Lower lobe of right lung (tissue), 2 donors: Measurements from ENCODE around the gene UBXN1. TPM values are rescaled to one million over a fixed set of nuclear protein-coding genes. Genes with fewer than 3 reads are reported as not detected.

Experiments
- ATAC-seq, 2 donors: fragments of 200-7000 bp; cut with Tn5 transposase; one replicate each; pipeline ENCODE4 v1.9.1; 2020 to 2022; ENCODE audit warnings: mild to moderate bottlenecking in 2 of 2, moderate library complexity in 2 of 2
- DNase-seq: peaks from one replicate; pipeline ENCODE4 v3.0.0-alpha.2; 2020
- H3K27ac ChIP-seq: fragments of 200-600 bp; one replicate; pipeline ENCODE4 v1.8.0; 2022
- H3K27me3 ChIP-seq: fragments of 200-600 bp; one replicate; pipeline ENCODE4 v1.8.0; 2022; ENCODE audit warnings: low read depth
- H3K36me3 ChIP-seq: fragments of 200-600 bp; one replicate; pipeline ENCODE4 v1.8.0; 2022; ENCODE audit warnings: mild to moderate bottlenecking
- H3K4me1 ChIP-seq: fragments of 200-600 bp; one replicate; pipeline ENCODE4 v1.8.0; 2022
- H3K4me3 ChIP-seq: fragments of 200-600 bp; one replicate; pipeline ENCODE4 v1.8.0; 2022; ENCODE audit warnings: mild to moderate bottlenecking
- H3K9me3 ChIP-seq: fragments of 200-600 bp; one replicate; pipeline ENCODE4 v1.8.0; 2022
- intact Hi-C: fragments of 100-400 bp; cut with DNase I; formaldehyde crosslinking; loops from one replicate; pipeline ENCODE4 v1.11.0; 2022
- long read RNA-seq: library from polyadenylated mRNA; unstranded; transcript quantifications from one replicate; pipeline ENCODE4 v2.0.0, GENCODE V29; 2021
- total RNA-seq: library from RNA; stranded (reverse); fragmentation: NEBNext Ultra II Directional; extraction: Animal tissue kit (Norgen Biotek cat#: 25700); gene quantifications from one replicate; pipeline ENCODE4 v1.2.1, GENCODE V29; 2021
- TF ChIP-seq, protein P1 (sequence below): fragments of 200-600 bp; IDR thresholded peaks from one replicate; pipeline ENCODE4 v1.8.0; 2022; ENCODE audit warnings: antibody characterized with exemption, mild to moderate bottlenecking
- donor health status: DM: no; HTN: yes; CAD: no; lungs with severe emphysema.

Gene UBXN1, protein sequence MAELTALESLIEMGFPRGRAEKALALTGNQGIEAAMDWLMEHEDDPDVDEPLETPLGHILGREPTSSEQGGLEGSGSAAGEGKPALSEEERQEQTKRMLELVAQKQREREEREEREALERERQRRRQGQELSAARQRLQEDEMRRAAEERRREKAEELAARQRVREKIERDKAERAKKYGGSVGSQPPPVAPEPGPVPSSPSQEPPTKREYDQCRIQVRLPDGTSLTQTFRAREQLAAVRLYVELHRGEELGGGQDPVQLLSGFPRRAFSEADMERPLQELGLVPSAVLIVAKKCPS
- total RNA-seq = 116 TPM
- long read RNA-seq, transcript UBXN1-202 (9 exons, 1,153 nt) = major isoform, 232 of 286 reads
- long read RNA-seq, transcript UBXN1-217 (10 exons, 943 nt) = minor isoform, 11 of 286 reads
- long read RNA-seq, partial matches to known transcripts = 23 of 286 reads
- long read RNA-seq, other reads (novel, unspliced or antisense) = 13 of 286 reads

DNA sequence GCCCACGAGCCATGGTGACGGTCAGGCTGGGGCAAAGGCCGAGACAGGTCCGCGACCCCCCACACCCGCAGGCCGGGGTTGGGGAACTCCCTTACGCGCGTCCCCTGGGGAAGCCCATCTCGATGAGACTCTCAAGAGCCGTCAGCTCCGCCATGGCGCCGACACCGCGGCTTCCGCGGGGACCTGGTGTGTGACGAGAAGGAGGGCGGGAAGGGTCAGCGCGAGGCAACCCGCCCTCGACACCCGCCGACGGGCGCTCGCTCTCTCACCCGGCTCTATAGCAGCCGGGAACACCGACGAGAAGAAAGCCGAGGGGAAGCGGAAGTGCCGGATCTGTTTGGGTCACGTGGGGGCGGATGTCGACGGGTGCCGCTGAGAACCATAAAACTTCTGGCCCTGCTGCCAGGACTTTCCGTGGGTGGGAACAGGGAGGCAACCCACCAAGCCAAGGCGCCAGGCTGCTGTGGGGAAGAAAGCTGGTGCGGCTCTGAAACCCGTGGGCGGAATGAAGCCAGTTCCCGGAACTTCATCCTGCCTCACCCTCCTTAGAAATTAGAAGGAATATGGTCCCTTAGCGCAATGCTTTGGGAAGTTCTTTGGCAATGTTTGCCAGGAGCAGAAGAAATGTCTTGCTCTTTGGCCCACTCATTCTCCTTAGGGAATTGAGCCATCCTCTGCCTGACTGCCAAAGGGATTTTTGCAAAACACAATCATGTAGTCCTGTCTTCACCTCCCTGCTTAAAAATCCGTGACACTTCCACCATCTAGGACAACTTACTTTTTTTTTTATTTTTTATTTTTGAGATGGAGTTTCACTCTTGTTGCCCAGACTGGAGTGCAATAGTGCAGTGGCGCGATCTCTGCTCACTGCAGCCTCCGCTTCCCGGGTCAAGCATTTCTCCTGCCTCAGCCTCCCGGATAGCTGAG, at the start of gene UBXN1:
Gene UBXN1 (minus strand): TSS at position 304 of the 927 bp plus-strand sequence. CDS start 150 bp downstream, at position 154.
- H3K4me3 ChIP-seq = peak within 1 kb of the TSS; percentile 97
- peaks cover 39% of the 10 kb centered on the region for H3K36me3 ChIP-seq
- H3K9me3 ChIP-seq = no peaks in the 10 kb centered on the region
- no peaks in the 10 kb centered on the region for H3K27me3 ChIP-seq
- TF ChIP-seq, protein P1, sequence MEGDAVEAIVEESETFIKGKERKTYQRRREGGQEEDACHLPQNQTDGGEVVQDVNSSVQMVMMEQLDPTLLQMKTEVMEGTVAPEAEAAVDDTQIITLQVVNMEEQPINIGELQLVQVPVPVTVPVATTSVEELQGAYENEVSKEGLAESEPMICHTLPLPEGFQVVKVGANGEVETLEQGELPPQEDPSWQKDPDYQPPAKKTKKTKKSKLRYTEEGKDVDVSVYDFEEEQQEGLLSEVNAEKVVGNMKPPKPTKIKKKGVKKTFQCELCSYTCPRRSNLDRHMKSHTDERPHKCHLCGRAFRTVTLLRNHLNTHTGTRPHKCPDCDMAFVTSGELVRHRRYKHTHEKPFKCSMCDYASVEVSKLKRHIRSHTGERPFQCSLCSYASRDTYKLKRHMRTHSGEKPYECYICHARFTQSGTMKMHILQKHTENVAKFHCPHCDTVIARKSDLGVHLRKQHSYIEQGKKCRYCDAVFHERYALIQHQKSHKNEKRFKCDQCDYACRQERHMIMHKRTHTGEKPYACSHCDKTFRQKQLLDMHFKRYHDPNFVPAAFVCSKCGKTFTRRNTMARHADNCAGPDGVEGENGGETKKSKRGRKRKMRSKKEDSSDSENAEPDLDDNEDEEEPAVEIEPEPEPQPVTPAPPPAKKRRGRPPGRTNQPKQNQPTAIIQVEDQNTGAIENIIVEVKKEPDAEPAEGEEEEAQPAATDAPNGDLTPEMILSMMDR = no peak
- DNase-seq = peak; percentile 94
- peaks cover 34% of the 10 kb centered on the region for H3K4me1 ChIP-seq
- peak within 1 kb of the TSS; percentile 90 for H3K27ac ChIP-seq
- peak; percentile 93 to 95 for ATAC-seq
- intact Hi-C loops = no loop called here

DNA sequence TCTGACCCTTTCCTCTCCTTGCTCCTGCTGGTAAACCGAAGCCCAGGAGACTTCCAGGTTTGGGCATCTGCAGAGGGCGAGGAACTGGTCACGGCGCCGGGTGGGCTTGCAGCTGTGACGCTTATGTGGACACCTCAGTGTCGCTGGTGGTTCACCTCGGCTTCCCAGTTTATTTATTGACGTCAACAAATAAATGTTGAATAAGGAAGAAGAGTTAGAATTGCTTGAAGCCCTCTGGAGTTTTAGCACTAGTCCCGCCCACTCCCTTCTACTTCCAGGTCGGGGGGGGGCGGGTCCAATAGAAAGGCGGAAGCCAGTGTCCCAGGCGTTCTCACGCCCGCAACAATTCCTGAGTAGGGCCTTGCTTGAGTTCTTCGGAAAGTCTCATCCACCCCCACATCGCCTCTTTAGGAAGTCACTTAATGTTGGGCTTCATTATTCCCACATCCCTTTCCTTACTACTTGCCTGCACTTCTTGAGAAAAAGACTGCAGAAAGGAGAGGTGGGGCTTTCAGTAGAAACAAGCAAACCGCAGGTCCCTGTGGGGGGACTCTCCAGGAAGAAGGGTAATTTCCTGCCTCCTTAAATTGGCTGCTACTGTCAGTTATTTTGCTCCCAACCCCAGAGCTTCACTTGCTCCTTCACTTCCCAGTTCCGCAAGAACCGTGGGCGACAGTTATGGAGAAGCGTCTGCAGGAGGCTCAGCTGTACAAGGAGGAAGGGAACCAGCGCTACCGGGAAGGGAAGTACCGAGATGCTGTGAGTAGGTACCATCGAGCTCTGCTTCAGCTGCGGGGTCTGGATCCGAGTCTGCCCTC, 49.5 kb upstream of the UBXN1 start, which contains the start of gene TTC9C:
Gene TTC9C (plus strand): TSS at position 316 of the 818 bp plus-strand sequence. CDS start 363 bp downstream, at position 679.
- peak; percentile 81 to 84 for ATAC-seq
- intact Hi-C loops = no loop called here
- peaks cover 29% of the 10 kb centered on the region for H3K36me3 ChIP-seq
- peaks cover 57% of the 10 kb centered on the region for H3K4me1 ChIP-seq
- peak within 1 kb of the TSS; percentile 96 for H3K4me3 ChIP-seq
- TF ChIP-seq, protein P1 = no peak
- peak within 1 kb of the TSS; percentile 94 for H3K27ac ChIP-seq
- peak; percentile 90 for DNase-seq
- H3K27me3 ChIP-seq = no peaks in the 10 kb centered on the region
- no peaks in the 10 kb centered on the region for H3K9me3 ChIP-seq

DNA sequence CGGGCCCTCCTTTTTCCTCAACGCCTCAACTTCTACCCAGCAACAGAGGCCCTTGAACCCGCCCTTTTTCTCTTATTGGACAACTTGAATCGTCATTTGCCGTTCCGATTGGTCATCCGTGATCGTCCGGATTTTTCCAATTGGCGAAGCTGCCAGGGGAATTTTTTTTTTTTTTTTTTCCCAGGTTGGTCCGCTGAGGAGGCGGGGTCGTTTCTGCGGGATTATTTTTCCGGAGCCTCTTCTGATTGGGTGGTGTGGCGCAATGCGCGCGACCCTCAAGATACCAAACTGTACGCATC, 48.9 kb upstream of the UBXN1 start:
- Histone ChIP-seq H3K27ac (peak overlapping the region; percentile 94), H3K4me3 (peak overlapping the region; percentile 96), H3K36me3 (peaks cover 29% of the 10 kb centered on the region), H3K9me3 (no peaks in the 10 kb centered on the region), H3K4me1 (peaks cover 52% of the 10 kb centered on the region), H3K27me3 (no peaks in the 10 kb centered on the region)
- intact Hi-C loops = no loop called here
- DNase-seq (peak; percentile 82), ATAC-seq (peak; percentile 86 to 87)
- TF ChIP-seq, protein P1 = no peak

DNA sequence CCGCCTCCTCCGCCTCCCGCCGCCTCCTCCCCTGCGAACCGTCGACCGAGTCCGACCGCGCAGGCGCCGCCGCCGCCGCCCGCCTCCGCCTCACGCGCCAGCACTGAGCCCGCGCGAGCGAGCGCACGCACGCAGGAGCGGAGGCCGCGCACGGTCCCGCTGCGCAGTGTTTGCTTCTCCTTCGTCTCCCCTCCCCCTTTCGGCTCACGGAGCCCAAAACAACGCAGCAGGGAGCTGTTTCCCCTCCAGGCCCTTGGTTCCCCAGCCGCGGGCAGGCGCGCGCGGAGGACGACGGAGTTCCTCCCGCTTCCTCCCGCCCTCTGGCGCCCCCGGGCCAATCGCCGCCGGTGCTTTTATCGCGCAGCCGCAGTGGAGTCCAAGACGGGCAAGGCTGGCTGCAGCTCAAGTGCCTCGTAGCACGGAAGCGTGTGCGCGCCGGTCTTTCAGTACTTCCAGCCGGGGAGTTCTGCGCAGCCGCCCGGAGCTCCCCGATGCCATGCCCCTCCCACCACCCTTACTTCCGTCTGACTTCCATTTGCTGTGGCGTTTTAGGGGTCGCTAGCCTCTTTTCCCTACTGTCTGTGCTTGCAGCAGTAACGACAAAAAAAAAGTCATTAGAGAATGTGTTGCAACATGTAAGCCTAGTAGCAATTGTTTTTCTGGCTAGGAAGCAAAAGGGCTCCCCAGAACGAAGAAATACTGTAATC, 48.4 kb upstream of the UBXN1 start, which contains the start of gene HNRNPUL2:
Gene HNRNPUL2 (minus strand): TSS at position 293 of the 707 bp plus-strand sequence. CDS start 301 bp downstream, outside the sequence.
- ATAC-seq (peak; percentile 96 to 98), DNase-seq (peak; percentile 99)
- TF ChIP-seq, protein P1 = no peak
- no peaks in the 10 kb centered on the region for H3K27me3 ChIP-seq
- intact Hi-C loops = no loop called here
- peaks cover 29% of the 10 kb centered on the region for H3K36me3 ChIP-seq
- H3K27ac ChIP-seq = peak within 1 kb of the TSS; percentile 94
- peak within 1 kb of the TSS; percentile 96 for H3K4me3 ChIP-seq
- no peaks in the 10 kb centered on the region for H3K9me3 ChIP-seq
- peaks cover 47% of the 10 kb centered on the region for H3K4me1 ChIP-seq
